ENCODE data around the gene SERPINA3. TPM values are rescaled to one million over a fixed set of nuclear protein-coding genes. Genes with fewer than 3 reads are reported as not detected.

Gene SERPINA3
- total and polyA plus RNA-seq, 11 donors = 2.7 to 205 (median 23.6) TPM

DNA sequence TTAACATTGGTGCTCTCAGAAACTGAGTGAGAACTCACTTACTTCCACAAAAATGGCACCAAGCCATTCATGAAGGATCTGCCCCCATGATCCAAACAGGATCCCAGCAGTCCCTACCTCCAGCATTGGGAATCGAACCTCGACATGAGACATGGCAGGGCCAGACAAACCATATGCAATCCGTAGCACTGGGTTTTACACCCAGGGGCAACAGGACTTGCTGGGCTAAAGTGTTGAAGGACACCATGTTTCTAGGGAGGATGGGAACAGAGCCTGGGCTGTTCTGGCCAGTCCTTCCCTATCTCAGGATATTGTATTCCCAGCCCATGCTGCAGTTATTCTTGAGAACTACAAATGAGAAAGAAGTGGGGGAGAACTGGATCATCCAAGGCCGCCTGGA lies 36.6 kb downstream of the SERPINA3 start:
- no peaks in the 10 kb centered on the region for H3K36me3 ChIP-seq
- no peak overlapping the region for H3K4me3 ChIP-seq
- intact Hi-C loops (cut with DNase I) = no loop called here
- WGBS, 4 donors = 69 to 95% (median 76%) methylated on average over 4 of the region's 4 CpGs
- H3K9me3 ChIP-seq = peaks cover 0 to 20% (median 7%) of the 10 kb centered on the region in 12 donors
- no peak overlapping the region for H3K27ac ChIP-seq
- no peak for TF ChIP-seq CTCF (IDR thresholded peaks at IDR 0.05)
- no peak for TF ChIP-seq POLR2A (IDR thresholded peaks at IDR 0.05)
- no peaks in the 10 kb centered on the region for H3K27me3 ChIP-seq
- DNase-seq (no peak), ATAC-seq (no peak)
- H3K4me1 ChIP-seq = no peaks in the 10 kb centered on the region

- H3K36me3 ChIP-seq = no peaks in the 10 kb centered on the region
- 71 to 83% (median 81%) methylated on average over 13 of the region's 13 CpGs for WGBS, 4 donors
- H3K9me3 ChIP-seq = peaks cover 0 to 20% (median 7%) of the 10 kb centered on the region in 12 donors
- no peaks in the 10 kb centered on the region for H3K4me1 ChIP-seq
- intact Hi-C loops (cut with DNase I) = no loop called here
- ATAC-seq = no peak
- TF ChIP-seq POLR2A (IDR thresholded peaks at IDR 0.05) (no peak), CTCF (IDR thresholded peaks at IDR 0.05) (no peak)
- H3K27ac ChIP-seq = no peak overlapping the region
- H3K4me3 ChIP-seq = no peak overlapping the region
- no peak for DNase-seq
- H3K27me3 ChIP-seq = no peaks in the 10 kb centered on the region
Measured at GRCh38 chr14:94649543-94650443, 37.6 kb downstream of the SERPINA3 start.

- no peak overlapping the region for H3K4me3 ChIP-seq
- no peak overlapping the region for H3K27ac ChIP-seq
- H3K9me3 ChIP-seq = peaks cover 0 to 20% (median 7%) of the 10 kb centered on the region in 12 donors
- no peaks in the 10 kb centered on the region for H3K27me3 ChIP-seq
- TF ChIP-seq POLR2A (IDR thresholded peaks at IDR 0.05) (no peak), CTCF (IDR thresholded peaks at IDR 0.05) (no peak)
- H3K36me3 ChIP-seq = no peaks in the 10 kb centered on the region
- WGBS, 4 donors = 57 to 63% (median 58%) methylated on average over 3 of the region's 3 CpGs
- ATAC-seq (no peak), DNase-seq (no peak)
- H3K4me1 ChIP-seq = no peaks in the 10 kb centered on the region
- intact Hi-C loops (cut with DNase I) = no loop called here
Measured at GRCh38 chr14:94650444-94650775, 38.2 kb downstream of the SERPINA3 start.

GRCh38 chr14:94650806-94651805 lies 38.9 kb downstream of the SERPINA3 start:
- peaks cover 0 to 20% (median 7%) of the 10 kb centered on the region in 12 donors for H3K9me3 ChIP-seq
- no peak for ATAC-seq

More at GRCh38 chr14:94650806-94651805, 38.9 kb downstream of the SERPINA3 start:
- no peaks in the 10 kb centered on the region for H3K36me3 ChIP-seq
- DNase-seq = no peak
- 47 to 62% (median 59%) methylated on average over 9 of the region's 9 CpGs for WGBS, 4 donors
- no peak overlapping the region for H3K27ac ChIP-seq
- no peak overlapping the region for H3K4me3 ChIP-seq
- intact Hi-C loops (cut with DNase I) = no loop called here
- H3K27me3 ChIP-seq = no peaks in the 10 kb centered on the region
- TF ChIP-seq POLR2A (IDR thresholded peaks at IDR 0.05) = no peak
- no peak for TF ChIP-seq CTCF (IDR thresholded peaks at IDR 0.05)
- H3K4me1 ChIP-seq = no peaks in the 10 kb centered on the region
